Effector CD8-positive, alpha-beta T cell (primary cell): Measurements from ENCODE around the gene CA10.

ENCODE experiments used
- DNase-seq: peaks from one replicate; lab custom pipeline; 2025; lab: John Stamatoyannopoulos, UW
- total RNA-seq, 4 experiments: gene quantifications; one replicate each; lab custom pipeline; 2026; lab: John Stamatoyannopoulos, UW

CA10 gene
- total RNA-seq, result 0 to 0.18 (median 0.05) reads per million in 4 experiments

GRCh38 chr17:52158450-52159042 lies at the start of gene CA10:
Gene CA10, minus strand, starts transcription at chr17:52158714.
- DNase-seq, result no peak

DNA sequence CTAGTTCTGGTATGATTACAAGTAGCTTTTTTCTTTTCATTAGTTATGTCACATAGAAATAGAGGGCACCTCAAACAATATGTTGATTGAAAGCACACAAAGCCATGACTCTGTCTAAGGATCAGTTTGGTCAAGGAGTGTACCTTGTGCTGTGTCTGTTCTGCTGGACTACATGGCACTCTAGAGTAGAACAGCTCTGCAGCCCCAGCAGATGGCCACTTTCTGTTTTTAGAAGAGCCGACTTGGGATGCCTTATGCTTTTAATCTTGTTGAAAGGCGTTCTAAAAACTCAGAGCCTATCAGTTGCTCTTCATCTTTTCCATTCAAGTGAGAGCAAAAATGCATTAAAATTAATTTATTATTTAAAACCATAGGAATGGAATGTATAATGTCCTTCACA lies 49.3 kb upstream of the CA10 start:
- no peak for DNase-seq

- no peak for DNase-seq
Observed at GRCh38 chr17:52202520-52203080, 44.1 kb upstream of the CA10 start.

- DNase-seq, result no peak
Observed at GRCh38 chr17:52201767-52202519, 43.4 kb upstream of the CA10 start.

- DNase-seq, result no peak
Observed at GRCh38 chr17:52191491-52191890, 33.0 kb upstream of the CA10 start.

- DNase-seq, result no peak
Observed at GRCh38 chr17:52181782-52182181, 23.3 kb upstream of the CA10 start.

DNA sequence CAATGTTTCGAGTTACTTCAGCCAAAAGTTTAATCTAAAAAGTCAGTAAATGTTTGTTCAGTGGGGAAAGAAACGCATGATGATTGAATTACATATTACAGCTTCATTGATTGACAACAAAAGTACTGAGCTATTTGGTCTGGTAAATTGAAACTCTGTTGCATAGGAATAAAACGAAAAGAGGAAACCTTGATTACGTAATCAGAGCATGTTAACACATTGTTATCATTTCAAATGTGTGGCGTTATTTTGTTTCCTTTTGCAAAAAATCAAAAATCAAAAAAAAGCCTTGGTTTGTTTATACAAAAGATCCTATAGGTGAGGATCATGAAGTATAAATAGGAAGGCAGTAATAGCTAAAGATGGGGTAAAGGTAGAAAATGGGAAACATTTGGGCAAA lies 19.5 kb upstream of the CA10 start:
- DNase-seq, result no peak

- no peak for DNase-seq
Observed at GRCh38 chr17:52170963-52171572, 12.6 kb upstream of the CA10 start.

DNA sequence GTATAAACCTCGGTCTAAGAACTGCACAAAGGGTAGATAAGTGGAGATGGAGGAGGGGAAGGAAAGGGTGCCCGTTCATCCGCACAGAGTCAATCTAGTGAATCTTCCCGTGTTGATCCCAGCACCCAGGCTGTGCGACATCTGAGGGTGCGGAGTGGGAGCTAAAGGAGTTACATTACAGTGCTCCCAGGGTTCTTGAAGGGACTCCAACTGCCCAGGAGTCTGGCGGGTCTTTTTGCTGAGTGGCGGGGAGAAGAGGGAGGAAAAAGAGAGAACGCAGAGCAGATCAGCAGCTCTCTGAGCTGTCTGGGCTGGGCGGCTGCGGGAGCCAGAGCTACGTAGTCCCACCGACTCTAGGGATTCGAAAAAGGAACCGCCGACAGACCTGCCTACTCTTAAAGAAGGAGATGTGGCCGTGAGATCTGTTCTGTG lies 1.6 kb upstream of the CA10 start:
- no peak for DNase-seq

DNA sequence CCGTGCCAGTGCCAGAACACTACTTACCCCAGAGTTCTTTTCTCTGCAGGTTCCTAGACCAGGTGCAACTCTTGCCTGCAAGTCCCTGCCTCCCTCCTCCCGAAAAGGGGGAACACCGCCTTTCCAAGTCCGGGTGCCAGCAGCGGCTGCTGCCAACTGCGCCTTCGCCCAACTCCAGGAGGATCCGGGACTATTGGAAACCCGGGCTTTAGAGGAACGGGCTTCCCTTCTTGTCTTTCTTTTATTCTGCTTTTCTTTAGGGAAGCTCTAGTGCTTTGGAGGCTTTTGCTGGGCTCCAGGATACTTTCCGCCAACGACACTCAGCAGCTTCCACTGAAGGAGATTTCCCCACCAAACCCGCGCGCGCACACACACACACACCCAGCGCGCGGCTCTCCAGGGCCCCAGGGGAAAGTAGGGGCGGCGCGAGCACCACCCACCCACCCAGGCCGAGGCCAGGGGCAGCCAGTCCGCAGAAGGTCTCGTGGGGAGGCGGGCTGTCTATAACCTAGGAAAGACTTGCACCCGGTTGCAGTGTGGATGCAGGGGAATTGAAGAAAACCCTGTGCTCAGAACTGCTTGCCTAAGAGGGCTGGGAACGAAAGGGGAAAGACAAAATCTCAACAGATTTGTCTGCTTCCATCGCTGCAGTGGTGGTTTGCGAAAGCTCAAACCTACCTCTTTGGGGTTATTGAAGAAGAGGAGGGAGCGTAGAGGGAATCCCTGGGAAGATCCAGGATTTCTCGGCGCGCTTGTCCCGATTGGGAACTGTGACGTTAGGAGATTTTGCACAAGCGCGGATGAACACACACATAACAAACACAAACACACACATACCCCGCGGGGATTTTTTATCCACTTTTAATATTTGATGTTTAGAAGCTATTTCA lies 977 bp upstream of the CA10 start:
- DNase-seq, result no peak

DNA sequence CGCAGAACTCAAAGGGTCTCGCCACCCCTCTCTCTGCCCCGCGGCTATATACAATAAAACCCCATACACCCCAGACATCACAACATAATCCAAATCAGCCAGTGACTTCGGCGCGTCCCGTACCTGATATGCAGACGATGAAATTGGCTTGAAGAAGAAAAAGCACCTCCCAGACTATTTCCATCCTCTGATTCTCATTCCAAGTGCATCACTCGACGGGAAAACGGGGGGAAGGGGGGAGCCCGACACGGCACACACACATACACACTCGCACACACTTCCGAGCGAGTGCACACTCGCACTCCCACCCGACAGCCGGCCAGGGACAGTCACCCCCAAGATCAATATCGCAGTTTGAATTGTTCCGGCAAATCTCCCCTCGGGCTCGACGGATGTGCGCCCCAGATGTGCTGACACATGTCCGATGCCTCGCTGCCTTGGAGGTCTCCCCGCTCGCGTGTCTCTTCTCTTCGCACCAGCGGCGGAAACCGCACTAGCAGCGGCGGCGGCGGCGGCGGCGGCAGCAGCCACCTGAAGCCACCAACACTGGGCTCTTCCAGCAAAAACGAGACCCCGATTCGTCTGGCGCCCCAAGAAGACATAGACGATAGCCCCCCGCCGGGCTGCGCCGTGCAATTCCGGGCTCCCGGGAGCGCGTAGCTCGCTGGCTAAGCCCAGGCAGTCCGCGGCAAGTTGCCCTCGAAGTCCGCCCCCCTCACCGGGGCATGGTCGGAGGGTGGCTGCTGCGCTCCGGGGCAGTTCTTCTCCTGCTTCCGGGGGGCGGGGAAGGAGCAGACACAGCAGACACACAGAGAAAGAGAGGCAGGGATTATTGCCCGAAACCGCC lies 688 bp downstream of the CA10 start:
- no peak for DNase-seq

DNA sequence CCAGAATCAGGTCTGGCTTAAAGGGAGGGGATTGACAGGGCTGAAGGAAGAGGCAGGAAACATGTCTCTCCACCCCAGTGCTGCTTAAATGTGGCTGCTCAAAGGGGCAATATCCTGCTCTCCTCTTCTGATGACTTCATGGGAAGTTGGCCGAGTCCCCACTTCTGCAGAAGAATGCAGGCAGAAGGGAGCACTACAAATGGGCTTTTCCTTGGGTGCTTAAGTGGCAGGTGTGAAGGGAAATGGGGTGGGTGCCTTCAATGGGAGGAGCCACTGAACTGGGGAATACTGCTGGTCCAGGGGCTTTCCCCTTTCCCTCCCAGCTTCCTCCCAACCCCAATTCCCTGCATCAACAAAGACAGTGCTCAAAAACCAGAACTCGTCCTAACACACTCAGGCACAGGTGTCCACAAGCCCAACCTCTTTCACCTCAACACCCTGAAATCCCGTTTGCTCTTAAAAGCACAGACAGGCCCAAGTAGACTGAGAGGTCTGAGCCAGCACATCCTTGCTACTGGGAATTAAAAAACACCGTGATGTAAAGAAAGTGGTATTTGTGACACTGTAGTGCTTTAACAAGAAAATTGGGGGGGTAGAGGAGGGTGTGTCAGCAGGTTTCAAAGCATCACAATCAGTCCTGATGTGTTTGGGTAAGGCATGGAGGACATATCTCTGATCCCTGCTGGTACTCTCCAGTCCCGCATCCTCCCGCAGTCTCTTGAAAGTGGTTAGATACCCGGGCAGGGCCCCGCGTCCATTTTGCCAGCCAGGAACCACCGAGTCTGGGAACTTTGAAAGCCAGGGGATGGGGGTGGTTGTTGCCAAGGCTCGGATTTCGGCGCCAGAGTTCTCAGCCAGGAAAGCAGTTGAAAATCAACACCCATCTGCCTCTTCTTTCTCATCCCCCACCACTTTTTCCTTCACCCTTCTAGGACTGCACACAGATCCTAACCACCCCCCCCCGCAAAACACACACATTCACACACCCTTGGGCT lies 1.6 kb downstream of the CA10 start:
- no peak for DNase-seq

DNA sequence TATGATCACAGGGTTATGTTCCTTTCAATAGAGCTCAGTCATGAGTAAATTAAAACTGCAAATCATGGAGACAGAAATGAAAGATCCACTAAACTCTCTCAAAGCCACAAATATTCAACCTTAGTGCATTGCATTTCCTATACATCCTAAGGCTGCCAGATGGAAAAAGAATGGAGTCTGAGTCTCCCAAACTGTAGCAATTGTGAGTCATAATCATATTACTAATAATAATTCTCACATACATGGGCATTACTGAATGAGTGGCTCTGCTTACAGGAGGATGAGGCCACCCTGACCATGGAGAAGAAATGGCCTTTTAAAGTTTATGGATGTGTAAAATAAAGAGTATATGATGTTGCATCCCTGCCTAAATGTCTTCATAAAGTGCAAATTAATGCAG lies 3.2 kb downstream of the CA10 start:
- no peak for DNase-seq

DNA sequence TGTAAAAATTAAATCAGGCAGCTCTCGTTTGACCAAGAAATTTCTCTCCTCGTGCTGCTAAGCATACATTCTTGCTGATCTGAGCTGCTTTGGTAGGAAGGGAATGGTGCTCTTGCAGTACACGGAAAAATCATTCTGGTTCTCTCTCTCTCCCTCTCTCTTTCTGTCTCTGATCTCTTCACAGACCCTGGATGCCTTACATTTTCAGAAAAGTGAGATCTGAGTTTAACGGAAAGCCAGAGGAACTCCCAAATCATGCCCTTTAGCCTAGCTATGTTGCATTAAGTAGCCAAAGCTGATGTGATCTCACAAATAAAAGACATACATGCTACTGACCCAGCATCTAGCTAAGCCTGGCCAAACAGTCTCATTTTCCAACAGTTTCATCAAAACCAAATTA lies 4.0 kb downstream of the CA10 start:
- no peak for DNase-seq

DNA sequence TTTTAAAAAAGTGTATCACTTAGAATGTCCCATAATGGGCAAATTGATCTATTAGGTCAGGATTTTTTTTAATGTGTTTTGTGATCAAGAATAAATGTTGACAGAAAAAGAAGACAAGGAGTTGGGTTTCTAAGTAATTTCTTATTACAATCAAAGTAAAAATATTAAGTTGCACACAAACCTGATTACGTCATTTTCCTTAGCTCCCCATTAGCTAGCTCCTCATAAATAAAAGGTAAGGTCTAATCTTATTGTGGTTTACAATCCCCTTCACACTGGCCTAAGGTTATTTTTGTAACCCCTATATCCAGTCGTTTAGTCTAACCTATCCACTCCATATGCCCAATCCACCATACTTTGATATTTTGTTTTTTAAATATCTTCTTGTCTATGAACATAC lies 7.6 kb downstream of the CA10 start:
- no peak for DNase-seq

DNA sequence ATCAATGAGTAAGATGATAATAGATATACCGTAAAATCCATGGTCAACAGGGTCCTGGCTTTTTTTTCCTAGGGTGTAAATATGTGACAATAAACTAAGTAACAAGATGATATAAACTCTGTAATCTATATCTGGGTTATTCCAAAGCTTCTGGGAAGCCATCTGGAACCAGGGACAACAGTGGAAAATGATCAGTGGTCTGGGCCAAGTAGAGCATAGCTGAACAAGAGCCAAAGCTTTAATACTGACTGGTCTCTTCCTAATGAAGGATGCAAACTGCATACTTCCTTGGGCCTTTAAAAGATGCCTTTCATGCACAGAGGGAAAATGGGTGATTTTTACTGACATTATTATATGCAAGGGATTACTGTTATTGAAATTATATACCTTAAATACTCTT lies 8.9 kb downstream of the CA10 start:
- DNase-seq, result no peak

DNA sequence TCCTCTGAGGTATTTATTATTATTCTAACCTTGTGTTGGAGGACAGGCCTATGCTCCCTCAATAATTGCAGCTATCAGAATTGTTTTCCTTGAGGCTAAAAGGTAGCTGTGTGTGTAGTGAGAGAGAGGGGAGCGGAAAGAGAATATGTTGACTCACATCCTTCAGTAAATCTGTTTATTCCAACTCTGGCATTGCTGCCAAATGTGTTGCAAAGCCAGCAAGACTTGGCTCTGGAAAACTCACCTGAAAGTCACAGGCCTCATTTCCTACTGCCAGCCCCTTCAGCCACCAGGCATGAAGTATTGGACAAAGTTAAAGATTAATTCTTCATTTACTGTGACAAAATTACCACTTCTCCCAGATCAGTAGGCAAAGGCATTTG lies 9.6 kb downstream of the CA10 start:
- DNase-seq, result no peak

- no peak for DNase-seq
Observed at GRCh38 chr17:52148288-52148968, 10.1 kb downstream of the CA10 start.

- DNase-seq, result no peak
Observed at GRCh38 chr17:52147872-52148271, 10.6 kb downstream of the CA10 start.
